Stimulated activated CD4-positive, alpha-beta T cell treated with anti-CD3 and anti-CD28 coated beads, TNF-alpha, amount 100 ng/mL, for 24 hours (primary cell): Measurements from ENCODE around the gene PORCN.

ENCODE experiments used
- DNase-seq, 3 experiments: peaks; one replicate each; pipeline ENCODE4 v3.0.0-alpha.2; 2020; ENCODE audit warnings: low read depth in 3 of 3

Gene PORCN

DNA sequence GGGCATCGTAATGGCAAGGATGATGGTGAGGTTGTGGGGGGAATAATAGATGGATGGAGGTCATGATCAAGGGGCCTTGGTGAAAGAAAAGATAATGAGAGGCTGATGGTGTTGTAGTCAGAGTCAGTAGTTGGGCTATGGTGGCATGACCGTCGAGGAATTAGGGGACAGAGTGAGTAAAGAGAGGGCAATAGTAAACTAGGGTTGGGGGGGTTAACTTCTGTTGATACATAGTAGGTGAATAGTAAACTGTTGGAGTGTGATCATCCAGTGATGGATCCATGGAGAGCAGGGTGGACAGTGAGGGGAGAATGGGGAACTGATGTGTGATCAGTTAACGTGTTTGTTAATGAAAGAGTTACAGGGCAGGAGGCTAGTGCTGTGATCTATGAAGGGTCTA is 31.9 kb upstream of the PORCN start:
- DNase-seq = no peak

DNA sequence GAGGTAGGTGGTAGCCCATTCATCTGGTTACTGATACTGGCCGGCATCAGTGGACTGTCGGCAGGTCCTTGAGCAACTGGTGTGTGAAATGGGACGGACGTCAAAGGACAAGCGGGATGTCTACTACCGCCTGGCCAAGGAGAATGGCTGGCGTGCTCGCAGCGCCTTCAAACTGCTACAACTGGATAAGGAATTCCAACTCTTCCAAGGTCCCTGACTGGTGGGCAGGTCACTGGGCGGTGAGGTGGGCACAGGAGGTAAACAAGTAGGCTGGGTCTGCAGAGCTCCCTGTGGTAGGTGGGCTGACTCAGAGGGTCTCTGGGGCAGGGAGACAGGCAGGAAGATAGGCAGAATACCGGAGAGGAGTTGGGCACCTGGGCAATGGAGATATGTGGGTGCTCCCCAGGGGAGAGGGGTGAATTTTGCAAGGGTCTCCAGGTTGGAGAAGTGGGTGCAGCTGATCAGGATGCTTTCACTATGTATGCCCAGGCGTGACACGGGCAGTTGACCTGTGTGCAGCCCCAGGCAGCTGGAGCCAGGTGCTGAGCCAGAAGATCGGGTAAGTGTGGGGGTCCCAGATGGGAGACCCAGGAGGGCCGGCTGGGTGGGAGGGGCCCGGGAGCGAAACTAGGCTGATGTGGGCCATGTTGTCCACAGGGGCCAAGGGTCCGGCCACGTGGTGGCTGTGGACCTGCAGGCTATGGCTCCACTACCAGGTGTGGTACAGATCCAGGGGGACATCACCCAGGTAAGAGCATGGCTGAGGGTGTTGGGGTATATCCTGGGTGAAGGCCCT is 30.6 kb upstream of the PORCN start:
- DNase-seq = no peak

DNA sequence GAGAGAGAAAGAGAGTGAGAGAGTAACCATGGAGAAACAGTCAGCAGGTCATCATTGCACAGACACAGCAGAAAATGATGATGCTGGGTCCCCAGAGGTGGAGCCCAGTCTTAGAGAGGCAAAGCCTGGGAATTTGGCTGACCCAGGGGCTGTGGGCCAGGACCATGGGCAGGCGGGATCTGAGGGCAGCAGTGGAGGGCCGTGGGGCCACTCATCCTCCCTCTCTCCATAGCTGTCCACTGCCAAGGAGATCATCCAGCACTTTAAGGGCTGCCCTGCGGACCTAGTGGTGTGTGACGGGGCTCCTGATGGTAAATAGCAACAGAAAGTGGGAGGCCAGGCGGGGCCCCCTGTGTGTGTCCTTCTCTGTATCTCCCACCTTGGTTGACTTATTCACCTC is 30.0 kb upstream of the PORCN start:
- no peak for DNase-seq

DNA sequence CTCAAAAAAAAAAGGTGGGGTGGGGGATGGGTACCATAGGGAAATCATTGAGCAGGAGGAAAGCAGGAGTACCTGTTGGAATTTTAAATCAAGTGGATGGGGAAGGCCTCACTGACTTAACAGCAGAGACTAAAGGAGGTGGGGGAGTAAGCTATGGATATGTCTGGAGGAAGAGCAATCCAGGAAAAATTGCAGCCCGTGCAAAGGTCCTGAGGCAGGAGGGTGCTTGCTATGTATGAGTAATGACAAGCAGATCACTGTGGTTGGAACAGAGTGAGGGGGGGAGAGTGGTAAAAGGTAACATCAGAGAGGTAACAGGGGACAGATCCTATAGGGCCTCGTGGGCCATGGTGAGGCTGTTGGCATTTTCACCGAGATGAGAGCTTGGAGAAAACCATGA is 28.6 kb upstream of the PORCN start:
- no peak for DNase-seq

DNA sequence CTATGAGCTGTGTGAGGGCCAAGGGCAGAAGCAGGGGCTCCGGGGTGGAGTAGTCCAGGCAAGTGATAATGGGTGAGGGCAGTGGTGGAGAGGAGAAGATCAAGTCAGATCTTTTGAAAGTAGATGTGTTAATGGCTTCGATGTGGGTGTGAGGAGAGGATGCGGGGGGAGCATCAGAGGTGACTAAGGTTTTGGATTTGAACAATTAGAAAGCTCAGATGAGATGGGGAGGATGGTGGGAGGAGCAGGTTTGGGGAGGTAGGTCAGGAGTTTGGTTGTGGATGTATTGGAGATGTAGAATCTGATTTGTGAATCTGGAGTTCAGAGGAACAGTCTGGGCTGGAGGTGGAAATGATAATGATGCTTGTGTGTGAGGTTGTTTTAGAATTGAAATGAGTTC is 28.2 kb upstream of the PORCN start:
- no peak for DNase-seq

DNA sequence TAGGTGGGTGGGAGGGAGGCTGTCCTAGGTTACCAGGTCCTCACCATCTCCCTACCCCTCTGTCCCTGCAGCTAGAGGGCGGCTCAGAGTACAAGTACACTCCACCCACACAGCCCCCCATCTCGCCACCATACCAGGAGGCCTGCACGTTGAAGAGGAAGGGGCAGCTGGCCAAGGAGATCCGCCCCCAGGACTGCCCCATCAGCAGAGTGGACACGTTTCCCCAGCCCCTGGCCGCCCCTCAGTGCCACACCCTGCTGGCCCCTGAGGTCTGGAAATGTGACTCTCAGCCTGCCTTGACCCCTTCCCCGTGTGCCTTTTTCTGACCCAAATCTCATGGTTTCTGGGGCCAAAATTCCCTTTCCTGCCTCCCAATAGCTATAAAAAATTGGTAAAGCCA is 26.3 kb upstream of the PORCN start:
- no peak for DNase-seq

DNA sequence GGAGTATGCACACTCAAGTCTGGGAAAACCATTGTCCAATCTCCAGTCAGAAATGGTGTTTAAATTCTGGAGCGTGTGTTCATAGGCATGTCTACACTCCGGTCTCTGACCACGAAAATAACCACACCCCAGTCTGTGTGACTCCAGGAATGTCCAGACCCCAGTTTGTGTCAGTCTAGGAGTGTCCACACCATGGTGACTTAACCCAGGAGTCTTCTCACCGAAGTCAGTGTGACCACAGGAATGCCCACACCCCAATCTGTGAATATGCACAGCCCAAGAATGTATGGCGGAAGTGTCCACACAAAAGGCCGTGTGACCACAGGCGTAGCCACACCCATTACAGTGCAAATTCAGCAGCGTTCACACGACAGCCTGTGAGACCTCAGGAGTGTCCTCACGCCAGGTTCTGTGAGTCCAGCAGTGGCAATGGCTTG is 21.4 kb upstream of the PORCN start:
- no peak for DNase-seq

DNA sequence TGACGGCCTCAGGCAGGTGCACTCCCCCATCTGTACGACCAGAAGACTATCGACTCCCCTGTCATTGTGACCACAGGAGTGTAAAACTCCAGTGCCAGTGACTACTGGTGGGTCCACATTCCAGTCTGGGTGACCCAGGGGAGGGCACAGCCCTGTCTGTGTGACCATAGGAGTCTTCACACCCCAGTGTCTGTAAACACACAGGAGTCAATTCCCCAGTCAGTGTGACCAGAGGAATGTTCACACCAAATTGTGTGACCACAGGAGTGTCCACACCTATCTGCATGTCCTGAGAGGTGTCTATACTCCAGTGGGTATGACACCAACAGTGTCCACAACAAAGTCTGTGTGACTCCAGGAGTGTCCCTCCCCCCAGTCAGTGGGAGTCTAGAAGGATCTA is 20.8 kb upstream of the PORCN start:
- DNase-seq = no peak

DNA sequence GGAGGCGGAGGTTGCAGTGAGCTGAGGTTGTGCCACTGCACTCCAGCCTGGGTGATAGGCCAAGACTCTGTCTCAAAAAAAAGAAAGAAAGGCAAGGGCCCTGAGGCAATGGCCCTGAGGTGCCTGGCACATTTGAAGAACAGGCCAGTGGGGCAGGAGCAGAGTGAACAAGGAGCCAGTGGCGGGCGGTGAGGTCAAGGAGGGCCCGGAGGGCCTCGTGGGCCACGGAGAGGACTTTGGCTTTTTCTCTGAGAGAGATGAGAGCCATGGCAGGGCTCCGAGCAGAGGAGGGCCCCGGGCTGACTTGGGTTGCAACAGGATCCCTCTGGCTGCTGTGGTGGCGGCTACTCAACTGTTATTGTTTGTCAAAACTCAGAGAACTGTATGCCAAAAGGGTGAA is 19.5 kb upstream of the PORCN start:
- no peak for DNase-seq

DNA sequence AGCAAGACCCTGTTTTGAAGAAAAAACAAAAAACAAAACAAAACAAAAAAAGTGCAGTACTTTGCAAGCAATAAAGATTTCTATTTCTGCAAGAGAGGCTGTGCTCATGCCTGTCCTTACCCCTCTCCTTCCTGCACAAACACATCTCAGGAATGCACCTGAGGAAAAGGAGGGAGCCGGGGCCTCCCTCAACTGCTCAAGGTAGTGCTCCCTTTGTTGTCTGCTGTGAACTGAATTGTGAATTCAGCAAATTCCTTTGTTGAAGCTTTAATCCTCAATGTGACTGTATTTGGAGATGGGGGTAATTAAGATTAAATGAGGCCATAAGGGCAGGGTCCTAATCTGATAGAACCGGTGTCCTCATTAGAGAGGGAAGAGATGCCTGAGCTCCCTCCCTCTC is 18.9 kb upstream of the PORCN start:
- no peak for DNase-seq

DNA sequence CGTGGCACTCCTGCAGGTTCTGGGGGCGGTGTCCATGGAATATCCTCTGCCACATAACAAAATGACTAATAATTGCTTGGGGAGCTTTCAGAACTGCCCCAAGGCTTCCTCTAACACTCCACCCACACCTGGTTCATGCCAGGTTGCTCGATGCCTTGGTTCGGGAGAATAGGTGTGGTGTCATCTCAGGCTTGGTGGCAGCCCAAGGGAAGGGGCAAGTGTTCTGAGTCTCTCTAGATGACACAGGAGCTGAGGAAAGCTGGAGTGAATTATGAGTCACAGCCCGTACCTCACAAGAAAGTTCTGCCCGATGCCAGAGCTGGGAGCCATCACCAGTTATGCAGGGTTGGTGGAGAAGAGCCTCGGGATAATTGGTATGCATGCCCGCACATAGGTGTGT is 18.1 kb upstream of the PORCN start:
- DNase-seq = no peak

DNA sequence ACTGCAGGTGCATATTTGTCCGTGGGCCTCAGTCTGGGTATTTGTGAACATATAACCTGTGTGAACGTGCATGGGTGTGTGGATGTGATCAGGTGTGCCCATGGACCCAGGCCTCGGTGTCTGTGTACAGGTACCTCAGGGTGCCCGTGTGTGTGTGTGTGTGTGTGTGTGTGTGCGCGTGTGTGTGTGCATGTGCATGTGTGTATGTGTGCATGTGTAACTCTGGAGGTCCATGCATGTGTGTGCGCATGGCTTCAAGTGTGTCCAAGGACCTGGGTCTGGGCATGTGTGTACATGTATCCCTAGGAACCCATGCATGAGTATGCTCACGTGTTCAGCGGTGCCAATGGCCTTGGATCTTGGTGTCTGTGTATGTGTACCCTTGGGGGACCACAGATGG is 17.0 kb upstream of the PORCN start:
- no peak for DNase-seq

DNA sequence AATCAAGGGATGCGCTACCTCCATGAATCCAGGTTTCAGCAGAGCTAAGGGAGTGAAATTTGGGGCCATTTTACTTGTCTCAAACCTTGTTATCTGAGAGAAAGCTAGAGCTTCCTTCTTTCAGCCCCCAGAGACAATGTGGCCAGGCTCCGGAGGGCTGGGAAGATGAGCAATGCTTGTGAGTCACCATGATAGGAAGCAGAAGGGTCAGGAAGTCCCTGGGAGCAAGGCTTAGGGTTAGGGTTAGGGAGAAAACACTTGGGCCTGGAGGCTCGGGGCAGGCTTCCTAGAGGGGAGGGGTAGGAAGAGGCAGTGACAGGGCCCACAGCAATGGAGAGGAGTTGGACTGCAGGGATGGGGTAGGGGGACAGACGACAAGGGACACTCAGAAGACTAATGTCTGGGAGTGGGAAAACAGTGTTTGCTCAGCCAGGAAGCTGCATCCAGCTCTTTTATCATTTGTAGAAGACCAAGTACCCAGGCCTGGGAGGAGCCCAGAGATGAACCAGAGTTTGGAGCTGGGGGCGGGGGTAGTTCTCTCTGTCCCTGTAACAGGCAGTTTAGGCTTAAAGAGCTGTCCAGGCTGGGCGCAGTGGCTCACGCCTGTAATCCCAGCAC is 16.4 kb upstream of the PORCN start:
- no peak for DNase-seq

DNA sequence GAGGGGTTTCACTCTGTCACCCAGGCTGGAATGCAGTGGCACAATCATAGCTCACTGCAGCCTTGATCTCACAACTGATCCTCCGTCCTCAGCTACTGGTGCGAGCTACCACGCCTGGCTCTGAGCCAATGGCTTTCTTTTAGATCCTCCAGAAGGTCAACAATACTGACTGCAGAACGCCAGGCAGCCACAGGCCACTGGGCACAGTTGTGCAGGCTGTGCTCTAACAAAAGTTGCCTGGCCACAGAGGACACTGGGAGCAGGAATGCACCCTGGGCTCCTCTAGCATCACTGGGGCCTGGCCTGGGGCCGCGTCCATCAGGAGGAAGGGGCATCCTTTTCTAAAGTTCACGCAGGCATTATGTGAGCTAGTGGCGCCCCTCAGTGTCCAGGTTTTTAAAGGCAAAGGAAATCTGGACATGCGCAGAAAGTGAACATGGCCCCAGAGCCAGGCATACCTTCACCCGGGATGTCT is 14.9 kb upstream of the PORCN start:
- no peak for DNase-seq

DNA sequence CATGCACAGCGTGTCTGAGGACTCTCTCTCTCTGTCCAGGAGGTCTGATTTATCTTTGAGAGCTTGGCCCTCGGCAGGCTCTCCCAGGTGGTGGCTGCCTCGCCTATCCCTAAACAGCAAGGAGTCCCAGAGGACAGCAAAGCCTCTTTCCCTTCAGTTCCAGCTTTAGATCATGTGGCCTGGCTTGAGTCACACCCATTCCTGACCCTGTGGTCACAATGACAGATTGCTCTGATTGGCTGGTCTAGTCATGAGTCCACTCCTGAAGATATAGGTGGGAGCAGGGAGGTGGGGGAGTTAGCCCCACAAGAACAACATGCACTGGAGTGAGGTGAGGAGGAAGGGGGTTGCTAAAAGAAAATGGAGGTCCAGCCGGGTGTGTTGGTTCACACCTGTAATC is 12.1 kb upstream of the PORCN start:
- no peak for DNase-seq

DNA sequence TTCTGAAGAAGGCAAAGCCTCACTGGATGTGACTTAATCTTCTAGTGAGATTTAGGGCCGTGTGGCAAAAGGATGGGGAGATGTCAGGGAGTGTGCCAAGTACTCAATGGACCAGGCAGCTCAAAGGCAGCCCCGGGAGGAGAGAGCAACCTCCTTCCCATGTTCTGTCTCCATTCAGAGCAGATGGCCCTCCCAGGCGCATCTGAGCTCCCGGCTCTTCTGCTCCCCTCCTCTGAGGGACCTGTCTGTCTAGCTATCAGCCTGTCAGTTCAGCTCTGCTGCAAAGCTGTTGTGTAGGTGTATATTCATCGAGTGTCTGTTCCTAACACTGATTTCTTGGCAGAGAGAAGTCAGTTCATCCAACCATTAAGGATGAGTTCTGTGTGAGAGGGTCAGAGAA is 10.9 kb upstream of the PORCN start:
- DNase-seq = no peak

DNA sequence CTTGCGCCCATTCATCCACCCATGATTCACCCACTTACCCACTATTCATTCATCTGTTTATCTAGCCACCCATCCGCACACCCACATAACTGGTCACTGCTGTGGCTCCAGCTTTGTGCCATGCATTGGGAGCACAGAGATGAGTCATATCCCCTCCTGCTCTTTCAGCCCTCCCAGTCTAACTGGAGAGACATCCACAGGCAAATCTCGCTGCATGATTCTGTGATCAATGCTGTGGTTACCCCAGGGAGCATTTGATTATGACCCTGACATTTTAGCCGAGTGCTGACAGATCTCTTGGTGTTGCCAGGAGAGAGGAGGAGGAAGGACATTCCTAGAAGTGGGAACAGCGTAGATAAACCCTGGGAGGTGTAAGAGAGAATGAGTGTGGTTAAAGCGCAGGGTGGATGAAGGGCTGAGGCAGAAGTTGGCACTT is 10.4 kb upstream of the PORCN start:
- no peak for DNase-seq

DNA sequence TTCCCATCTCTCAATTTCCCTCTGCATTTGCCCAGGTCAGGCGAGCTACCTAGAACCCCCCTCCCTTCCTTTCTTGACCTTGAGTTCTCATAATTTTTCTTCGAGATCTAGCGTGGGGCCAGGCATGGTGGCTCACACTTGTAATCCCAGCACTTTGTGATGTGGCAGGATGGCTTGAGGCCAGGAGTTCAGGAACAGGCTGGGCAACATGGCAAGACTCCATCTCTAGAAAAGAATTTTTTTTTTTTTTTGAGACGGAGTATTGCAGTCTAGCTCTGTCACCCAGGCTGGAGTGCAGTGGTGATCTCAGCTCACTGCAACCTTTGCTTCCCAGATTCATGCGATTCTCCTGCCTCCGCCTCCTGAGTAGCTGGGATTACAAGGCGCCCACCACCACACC is 4.5 kb upstream of the PORCN start:
- no peak for DNase-seq

DNA sequence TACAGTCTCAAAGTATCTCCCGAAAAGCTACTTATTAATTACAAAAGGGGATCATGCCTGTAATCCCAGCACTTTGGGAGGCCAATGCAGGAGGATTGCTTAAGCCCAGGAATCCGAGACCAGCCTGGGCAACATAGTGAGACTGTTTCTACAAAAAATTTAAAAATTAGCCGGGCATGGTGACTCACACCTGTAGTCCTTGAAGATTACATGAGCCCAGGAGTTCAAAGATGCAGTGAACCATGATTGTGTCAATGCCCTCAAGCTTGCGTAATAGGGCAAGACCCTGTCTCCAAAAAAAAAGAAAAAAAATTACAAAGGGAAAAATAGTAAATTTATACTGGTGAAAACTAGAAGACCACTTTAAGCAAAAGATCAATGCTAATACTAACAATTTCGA is 3.3 kb upstream of the PORCN start:
- DNase-seq = no peak

DNA sequence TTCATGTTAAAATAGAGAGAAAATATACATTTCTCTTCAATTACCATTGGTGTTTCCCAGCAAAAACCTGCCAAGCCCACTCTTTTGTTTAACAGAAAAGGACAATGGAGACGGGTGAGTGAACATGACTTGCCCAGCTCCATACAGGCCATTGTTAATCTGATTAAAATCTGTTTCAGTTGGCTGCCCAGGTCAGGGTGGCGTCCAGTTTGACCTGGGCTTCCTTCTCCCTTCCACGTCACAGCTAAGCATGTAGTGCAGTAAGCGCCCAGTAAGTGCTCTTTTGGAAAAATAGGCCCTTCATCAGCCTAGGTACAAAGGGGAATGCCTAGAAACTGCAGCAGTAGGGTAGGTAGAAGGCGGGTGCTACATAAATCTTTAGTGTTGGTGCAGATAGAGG is 1.5 kb upstream of the PORCN start:
- no peak for DNase-seq

DNA sequence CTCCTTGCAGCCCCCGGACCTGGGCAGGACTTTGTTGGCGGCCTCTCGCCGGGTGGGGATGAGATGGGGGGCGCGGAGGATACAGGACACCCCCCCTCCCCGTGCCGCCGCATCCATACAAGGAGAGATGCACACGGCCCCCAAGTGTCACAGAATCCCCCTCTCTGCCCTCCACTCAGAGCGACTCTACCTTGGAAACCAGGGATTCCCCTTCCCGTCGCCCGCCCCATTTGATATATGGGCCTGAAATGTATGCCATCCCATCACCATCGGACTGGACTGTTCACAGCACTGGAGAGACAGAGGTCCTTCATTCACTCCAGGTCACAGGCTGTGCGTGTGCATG is 426 bp downstream of the PORCN start:
- no peak for DNase-seq

DNA sequence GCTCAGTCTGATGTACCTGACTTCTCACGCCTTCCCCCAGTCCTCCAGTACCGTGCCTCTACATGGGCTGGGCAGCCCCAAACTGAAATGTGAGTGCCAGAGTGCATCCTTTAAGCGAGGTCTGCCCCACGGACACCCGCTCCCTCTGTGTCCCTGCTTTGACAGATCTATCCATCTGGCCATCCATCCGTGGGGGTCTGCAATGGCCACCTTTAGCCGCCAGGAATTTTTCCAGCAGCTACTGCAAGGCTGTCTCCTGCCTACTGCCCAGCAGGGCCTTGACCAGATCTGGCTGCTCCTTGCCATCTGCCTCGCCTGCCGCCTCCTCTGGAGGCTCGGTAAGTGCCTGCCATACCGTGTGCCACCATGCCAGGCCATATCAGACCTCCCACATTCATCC is 827 bp downstream of the PORCN start:
- DNase-seq = no peak

DNA sequence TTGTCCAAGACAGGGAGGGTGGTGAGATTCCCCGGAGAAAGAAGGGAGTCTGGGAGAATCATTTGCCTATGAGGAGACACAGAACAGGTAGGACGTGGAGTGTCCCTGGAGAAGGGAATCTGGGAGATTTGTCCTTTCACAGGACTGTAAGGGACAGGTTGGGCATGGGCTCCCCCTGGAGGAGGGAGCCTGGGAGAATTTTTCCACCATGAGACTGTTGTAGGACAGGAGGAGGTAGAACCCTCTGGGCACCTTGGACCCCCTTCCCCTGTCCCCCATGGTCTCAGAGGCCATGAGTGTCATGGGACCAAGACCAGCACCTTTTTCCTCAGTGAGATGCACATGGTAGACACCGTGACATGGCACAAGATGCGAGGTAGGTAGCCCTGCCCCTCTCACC is 2.8 kb downstream of the PORCN start:
- DNase-seq = no peak
